Endothelial cell of umbilical vein (primary cell): ENCODE data around the gene CCNJL. TPM values are rescaled to one million over a fixed set of nuclear protein-coding genes. Genes with fewer than 3 reads are reported as not detected.

ENCODE experiments used
- BruUV-seq: library from RNA; stranded (reverse); fragments of 400-500 nt; replicated peaks from 2 replicates; lab custom pipeline; 2021; lab: Mats Ljungman, UMichigan
- CTCF ChIA-PET: fragments of 300-600, 350-600 bp; sonication (Branson Sonifier 250); formaldehyde crosslinking; loops from one replicate; lab custom pipeline; 2021; ENCODE audit warnings: antibody characterized with exemption, inconsistent platforms; lab: Charles Lee
- POLR2A ChIA-PET: fragments of 300-600, 350-600 bp; sonication (Branson Sonifier 250); formaldehyde crosslinking; loops from one replicate; lab custom pipeline; 2021; ENCODE audit warnings: antibody characterized with exemption, inconsistent platforms; lab: Charles Lee
- DNase-seq: peaks from one replicate; pipeline ENCODE4 v3.0.0-alpha.2; 2011; ENCODE audit warnings: low read depth, low spot score
- FAIRE-seq: peaks from 2 replicates; lab custom pipeline; 2011; peaks lifted over from hg19 to GRCh38; lab: Jason Lieb, UNC
- H2AFZ ChIP-seq: 2 replicates; pipeline ENCODE4 v1.6.0; 2012; ENCODE audit warnings: low read depth, low read length, control low read depth, inconsistent platforms
- H3K27ac ChIP-seq: 2 replicates; pipeline ENCODE4 v1.5.1; 2011; ENCODE audit warnings: low read depth, mild to moderate bottlenecking, control low read depth, low read length, moderate library complexity; ENCODE audit not compliant: insufficient read depth
- H3K27me3 ChIP-seq, 2 experiments: 2 replicates each; pipeline versions ENCODE4 v1.6.0 to v1.6.1; 2011; ENCODE audit warnings: low read length in 2 of 2, mixed read lengths in 1 of 2; ENCODE audit not compliant: control insufficient read depth in 2 of 2, insufficient read depth in 2 of 2
- H3K36me3 ChIP-seq, 2 experiments: 2 replicates in 1 of 2; 3 replicates in 1 of 2; pipeline ENCODE4 v1.5.1; 2011; ENCODE audit warnings: low read length in 2 of 2, mild to moderate bottlenecking in 1 of 2, moderate library complexity in 1 of 2; ENCODE audit not compliant: control insufficient read depth in 2 of 2, insufficient read depth in 2 of 2; ENCODE audit errors: extremely low read depth in 1 of 2
- H3K4me1 ChIP-seq: 3 replicates; pipeline ENCODE4 v1.5.1; 2011; ENCODE audit warnings: mild to moderate bottlenecking, low read length; ENCODE audit not compliant: control insufficient read depth, insufficient read depth; ENCODE audit errors: extremely low read depth
- H3K4me2 ChIP-seq: 2 replicates; pipeline ENCODE4 v1.6.1; 2011; ENCODE audit warnings: low read length, control low read depth, mixed read lengths; ENCODE audit not compliant: insufficient read depth
- H3K4me3 ChIP-seq, 3 experiments: fragments of 200-600 bp in 1 of 3; sonication (generic), shearing (Covaris generic) in 1 of 3; replicated peaks in 1 of 3; 2 replicates each; pipeline ENCODE4 v1.5.1; 2011 to 2016; ENCODE audit warnings: control low read depth in 3 of 3, low read length in 3 of 3, mild to moderate bottlenecking in 2 of 3, inconsistent platforms in 1 of 3, low read depth in 1 of 3, moderate library complexity in 1 of 3; ENCODE audit not compliant: insufficient read depth in 1 of 3
- H3K79me2 ChIP-seq: 2 replicates; pipeline ENCODE4 v1.6.0; 2012; ENCODE audit warnings: low read length, inconsistent platforms; ENCODE audit not compliant: control insufficient read depth, insufficient read depth
- H3K9ac ChIP-seq: replicated peaks from 2 replicates; pipeline ENCODE3; 2011; ENCODE audit warnings: low read length, control low read depth; ENCODE audit not compliant: insufficient read depth; ENCODE audit errors: extremely low read depth
- H3K9me1 ChIP-seq: replicated peaks from 3 replicates; pipeline ENCODE4 v1.6.0; 2011; ENCODE audit warnings: mild to moderate bottlenecking, low read length; ENCODE audit not compliant: control insufficient read depth, insufficient read depth; ENCODE audit errors: extremely low read depth
- H3K9me3 ChIP-seq: replicated peaks from 2 replicates; pipeline ENCODE4 v1.5.1; 2012; ENCODE audit warnings: low read length, inconsistent platforms; ENCODE audit not compliant: control insufficient read depth, insufficient read depth
- H4K20me1 ChIP-seq: replicated peaks from 2 replicates; pipeline ENCODE3; 2011; ENCODE audit warnings: mild to moderate bottlenecking, low read length; ENCODE audit not compliant: control insufficient read depth, insufficient read depth; ENCODE audit errors: extremely low read depth
- CTCF ChIP-seq, 2 donors: IDR thresholded peaks; 1 replicate in 1 of 2; 2 replicates in 1 of 2; pipeline ENCODE4 v1.5.1; 2011; ENCODE audit warnings: low read length in 2 of 2, mild to moderate bottlenecking in 2 of 2, moderate library complexity in 2 of 2, control low read depth in 1 of 2, inconsistent platforms in 1 of 2, low read depth in 1 of 2; ENCODE audit not compliant: insufficient read depth in 1 of 2; ENCODE audit errors: extremely low read depth in 1 of 2
- EZH2 ChIP-seq: IDR thresholded peaks from 2 replicates; pipeline ENCODE4 v1.6.1; 2012; ENCODE audit warnings: borderline replicate concordance, low read depth, mild to moderate bottlenecking, moderate library complexity, low read length, inconsistent platforms; ENCODE audit not compliant: severe bottlenecking
- FOS ChIP-seq: IDR thresholded peaks from 2 replicates; pipeline ENCODE4 v1.6.1; 2011; ENCODE audit warnings: mild to moderate bottlenecking, low read length, moderate library complexity, borderline replicate concordance; ENCODE audit not compliant: insufficient read depth
- GATA2 ChIP-seq: IDR thresholded peaks from 2 replicates; pipeline ENCODE4 v1.7.0; 2011; ENCODE audit warnings: low read depth, mild to moderate bottlenecking, moderate library complexity, mixed read lengths, low read length; ENCODE audit not compliant: insufficient read length, insufficient read depth
- JUN ChIP-seq: IDR thresholded peaks from 2 replicates; pipeline ENCODE4 v1.6.1; 2011; ENCODE audit warnings: borderline replicate concordance, low read depth; ENCODE audit not compliant: insufficient read length, insufficient read depth
- MAX ChIP-seq: IDR thresholded peaks from 2 replicates; pipeline ENCODE4 v1.6.1; 2011; ENCODE audit not compliant: insufficient read depth, insufficient read length
- MYC ChIP-seq: IDR thresholded peaks from one replicate; pipeline ENCODE4 v1.6.1; 2011; ENCODE audit warnings: mild to moderate bottlenecking, low read depth, low read length
- POLR2A ChIP-seq: IDR thresholded peaks from 2 replicates; pipeline ENCODE4 v1.6.1; 2012; ENCODE audit warnings: low read depth, mild to moderate bottlenecking, control low read depth, low read length
- POLR2AphosphoS5 ChIP-seq: IDR thresholded peaks from 2 replicates; pipeline ENCODE4 v1.6.1; 2012; ENCODE audit warnings: low read depth, mild to moderate bottlenecking, control low read depth, low read length, moderate library complexity; ENCODE audit not compliant: insufficient read depth
- dilution Hi-C: fragments of 300-500 bp; cut with MboI; formaldehyde crosslinking; loops from one replicate; pipeline ENCODE4 v1.15.0; 2019; ENCODE audit warnings: low sequenced_read_pairs; ENCODE audit not compliant: extremely low pct_ligation_motif_present
- intact Hi-C: fragments of 100-400 bp; cut with micrococcal nuclease; formaldehyde crosslinking; loops from one replicate; pipeline ENCODE4 v1.10.0; 2022
- polyA plus RNA-seq, 4 experiments: library from polyadenylated mRNA; depleted of rRNA in 3 of 4; stranded (reverse) in 3 of 4; unstranded in 1 of 4; fragments of >200 nt; gene quantifications; 2 replicates each; pipeline versions ENCODE4 v1.2.1 to v1.2.3, GENCODE V29; 2011 to 2012; ENCODE audit warnings: missing spikeins in 1 of 4
- total RNA-seq: library from RNA; stranded (reverse); gene quantifications from 2 replicates; pipeline ENCODE4 v1.2.3, GENCODE V29; 2021

CCNJL gene
- total and polyA plus RNA-seq, 2 donors (not counting 3 experiments of a cell fraction or from before 2014, with no cell fraction given) = 20.0 to 21.3 TPM

- Histone ChIP-seq H3K79me2 (no peaks in the 10 kb centered on the region), H2AFZ (no peak overlapping the region), H3K27ac (no peak overlapping the region), H3K36me3 (no peaks in the 10 kb centered on the region), H3K4me2 (no peak overlapping the region), H3K9ac (no peak overlapping the region), H3K4me3 (no peak overlapping the region), H3K4me1 (no peaks in the 10 kb centered on the region), H4K20me1 (no peaks in the 10 kb centered on the region), H3K27me3 (no peaks in the 10 kb centered on the region), H3K9me1 (no peaks in the 10 kb centered on the region), H3K9me3 (no peaks in the 10 kb centered on the region)
- dilution Hi-C loops (no loop called here), intact Hi-C loops (no loop called here)
- POLR2A ChIA-PET = no interaction called here
- no peak for FAIRE-seq
- no peak for DNase-seq
- no TSS peak for BruUV-seq
- CTCF ChIA-PET = interaction anchor here (1.4 to 1.7 kb wide), 2 partner anchors 30 to 198 kb away, joined by 3 read pairs; no protein-coding TSS in a partner anchor
- TF ChIP-seq MAX (no peak), POLR2A (no peak), CTCF (IDR thresholded peaks at IDR 0.05; ENCODE audit: extremely low read depth in 1 of 2, insufficient read depth in 1 of 2, low read depth in 1 of 2, low read length in 2 of 2) (no peak), EZH2 (no peak), GATA2 (no peak), POLR2AphosphoS5 (no peak), MYC (no peak), JUN (no peak), FOS (no peak)
Measured at GRCh38 chr5:160219356-160219755, 93.0 kb downstream of the CCNJL start.
